ENCODE results near the gene TMEM116.
"Not testable (repeated sequence)": the region's sequence is repeated elsewhere in the genome, so short reads cannot be mapped to it uniquely, and the experiment has no call there.

The TMEM116 gene

DNA sequence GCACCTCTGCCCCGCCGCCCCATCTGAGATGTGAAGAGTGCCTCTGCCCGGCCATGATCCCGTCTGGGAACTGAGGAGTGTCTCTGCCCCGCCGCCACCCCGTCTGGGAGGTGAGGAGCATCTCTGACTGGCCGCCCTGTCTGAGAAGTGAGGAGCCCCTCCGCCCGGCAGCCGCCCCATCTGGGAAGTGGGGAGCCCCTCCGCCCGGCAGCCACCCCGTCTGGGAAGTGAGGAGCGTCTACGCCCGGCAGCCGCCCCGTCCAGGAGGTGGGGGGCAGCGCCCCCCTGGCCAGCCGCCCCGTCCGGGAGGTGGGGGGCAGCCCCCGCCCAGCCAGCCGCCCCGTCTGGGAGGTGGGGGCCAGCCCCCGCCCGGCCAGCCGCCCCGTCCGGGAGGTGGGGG, 55.7 kb downstream of the TMEM116 start:
- not testable (repeated sequence) for H3K9me3 ChIP-seq (ENCODE audit: control insufficient read depth, insufficient read depth, low read length); H3K4me3 ChIP-seq (ENCODE audit: low read length)

DNA sequence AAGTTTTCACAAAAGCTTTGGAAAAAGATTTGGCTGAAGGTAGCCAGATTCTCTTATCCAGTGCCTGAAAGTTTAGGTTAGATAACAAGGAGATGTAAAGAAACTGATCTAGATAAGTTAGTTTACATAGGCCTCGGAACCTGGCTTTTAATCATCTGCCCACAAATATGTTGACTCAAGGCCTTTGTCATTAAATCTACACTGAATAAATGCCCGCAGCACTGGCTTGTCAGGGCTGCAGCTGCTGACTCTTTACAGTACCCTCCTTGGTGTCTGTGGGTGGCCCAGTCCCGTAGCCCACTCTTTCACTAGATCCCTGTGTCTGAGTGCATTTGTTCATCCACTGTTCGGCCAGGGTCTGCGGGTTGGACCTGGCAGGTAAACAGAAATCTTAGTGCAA, 58.0 kb downstream of the TMEM116 start:
- H3K27ac ChIP-seq (ENCODE audit: low read depth, low read length), result no peak overlapping the region
- no peaks in the 10 kb centered on the region for H3K36me3 ChIP-seq (ENCODE audit: control insufficient read depth, low read length)
- TF ChIP-seq, protein P1, sequence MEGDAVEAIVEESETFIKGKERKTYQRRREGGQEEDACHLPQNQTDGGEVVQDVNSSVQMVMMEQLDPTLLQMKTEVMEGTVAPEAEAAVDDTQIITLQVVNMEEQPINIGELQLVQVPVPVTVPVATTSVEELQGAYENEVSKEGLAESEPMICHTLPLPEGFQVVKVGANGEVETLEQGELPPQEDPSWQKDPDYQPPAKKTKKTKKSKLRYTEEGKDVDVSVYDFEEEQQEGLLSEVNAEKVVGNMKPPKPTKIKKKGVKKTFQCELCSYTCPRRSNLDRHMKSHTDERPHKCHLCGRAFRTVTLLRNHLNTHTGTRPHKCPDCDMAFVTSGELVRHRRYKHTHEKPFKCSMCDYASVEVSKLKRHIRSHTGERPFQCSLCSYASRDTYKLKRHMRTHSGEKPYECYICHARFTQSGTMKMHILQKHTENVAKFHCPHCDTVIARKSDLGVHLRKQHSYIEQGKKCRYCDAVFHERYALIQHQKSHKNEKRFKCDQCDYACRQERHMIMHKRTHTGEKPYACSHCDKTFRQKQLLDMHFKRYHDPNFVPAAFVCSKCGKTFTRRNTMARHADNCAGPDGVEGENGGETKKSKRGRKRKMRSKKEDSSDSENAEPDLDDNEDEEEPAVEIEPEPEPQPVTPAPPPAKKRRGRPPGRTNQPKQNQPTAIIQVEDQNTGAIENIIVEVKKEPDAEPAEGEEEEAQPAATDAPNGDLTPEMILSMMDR (IDR thresholded peaks at IDR 0.05; ENCODE audit: low read depth, low read length, poor library complexity, severe bottlenecking), result no peak
- TF ChIP-seq EZH2phosphoT487 (IDR thresholded peaks at IDR 0.05; ENCODE audit: borderline replicate concordance, low read length), result no peak
- no peaks in the 10 kb centered on the region for H3K79me2 ChIP-seq (ENCODE audit: control insufficient read depth, low read length)
- no peak overlapping the region for H3K4me3 ChIP-seq (ENCODE audit: low read length)
- H4K20me1 ChIP-seq (ENCODE audit: control insufficient read depth, insufficient read depth, low read depth, low read length), result no peaks in the 10 kb centered on the region
- no peaks in the 10 kb centered on the region for H3K27me3 ChIP-seq (ENCODE audit: control insufficient read depth, low read length)
- H3K9me3 ChIP-seq (ENCODE audit: control insufficient read depth, insufficient read depth, low read length), result no peaks in the 10 kb centered on the region
- H3F3A ChIP-seq (ENCODE audit: control insufficient read depth, insufficient read depth), result no peaks in the 10 kb centered on the region
- no peak overlapping the region for H3K4me2 ChIP-seq (ENCODE audit: low read length)
- H3K4me1 ChIP-seq (ENCODE audit: control insufficient read depth, low read length), result no peaks in the 10 kb centered on the region
- H3K9me2 ChIP-seq (replicated peaks; ENCODE audit: control insufficient read depth, low read length), result no peaks in the 10 kb centered on the region

More for the DNA sequence above, 55.7 kb downstream of the TMEM116 start:
- not testable (repeated sequence) for H3K4me1 ChIP-seq (ENCODE audit: control insufficient read depth, low read length); H3K9me2 ChIP-seq (replicated peaks; ENCODE audit: control insufficient read depth, low read length); H3K27ac ChIP-seq (ENCODE audit: low read depth, low read length); H4K20me1 ChIP-seq (ENCODE audit: control insufficient read depth, insufficient read depth, low read depth, low read length); H3F3A ChIP-seq (ENCODE audit: control insufficient read depth, insufficient read depth); H3K79me2 ChIP-seq (ENCODE audit: control insufficient read depth, low read length); H3K27me3 ChIP-seq (ENCODE audit: control insufficient read depth, low read length); H3K4me2 ChIP-seq (ENCODE audit: low read length); H3K36me3 ChIP-seq (ENCODE audit: control insufficient read depth, low read length)

DNA sequence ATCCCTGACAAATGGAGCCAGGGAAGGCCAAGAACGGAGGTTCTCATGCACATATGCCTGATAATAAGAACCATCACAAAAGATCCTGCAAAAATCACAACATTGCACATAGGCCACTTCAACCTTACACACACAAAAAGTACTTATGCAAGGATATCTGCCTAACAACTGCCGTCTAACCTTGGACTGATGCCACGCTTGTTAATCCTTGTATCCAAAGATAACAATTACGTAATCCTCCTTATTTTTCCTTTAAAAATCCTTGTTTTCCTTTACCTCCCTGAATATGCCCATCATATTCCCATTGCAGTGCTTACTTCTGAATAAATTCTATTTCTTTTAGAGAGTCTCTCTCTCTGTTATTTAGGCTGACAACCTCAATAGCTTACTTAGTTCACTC, 59.5 kb downstream of the TMEM116 start:
- TF ChIP-seq, protein P1 (IDR thresholded peaks at IDR 0.05; ENCODE audit: low read depth, low read length, poor library complexity, severe bottlenecking), result no peak
- TF ChIP-seq EZH2phosphoT487 (IDR thresholded peaks at IDR 0.05; ENCODE audit: borderline replicate concordance, low read length), result no peak
- Histone ChIP-seq H3K4me2 (ENCODE audit: low read length) (no peak overlapping the region), H3K36me3 (ENCODE audit: control insufficient read depth, low read length) (no peaks in the 10 kb centered on the region), H4K20me1 (ENCODE audit: control insufficient read depth, insufficient read depth, low read depth, low read length) (no peaks in the 10 kb centered on the region), H3K27ac (ENCODE audit: low read depth, low read length) (no peak overlapping the region), H3K4me1 (ENCODE audit: control insufficient read depth, low read length) (no peaks in the 10 kb centered on the region), H3F3A (ENCODE audit: control insufficient read depth, insufficient read depth) (no peaks in the 10 kb centered on the region), H3K79me2 (ENCODE audit: control insufficient read depth, low read length) (no peaks in the 10 kb centered on the region), H3K4me3 (ENCODE audit: low read length) (no peak overlapping the region), H3K9me2 (replicated peaks; ENCODE audit: control insufficient read depth, low read length) (no peaks in the 10 kb centered on the region), H3K9me3 (ENCODE audit: control insufficient read depth, insufficient read depth, low read length) (no peaks in the 10 kb centered on the region), H3K27me3 (ENCODE audit: control insufficient read depth, low read length) (no peaks in the 10 kb centered on the region)

DNA sequence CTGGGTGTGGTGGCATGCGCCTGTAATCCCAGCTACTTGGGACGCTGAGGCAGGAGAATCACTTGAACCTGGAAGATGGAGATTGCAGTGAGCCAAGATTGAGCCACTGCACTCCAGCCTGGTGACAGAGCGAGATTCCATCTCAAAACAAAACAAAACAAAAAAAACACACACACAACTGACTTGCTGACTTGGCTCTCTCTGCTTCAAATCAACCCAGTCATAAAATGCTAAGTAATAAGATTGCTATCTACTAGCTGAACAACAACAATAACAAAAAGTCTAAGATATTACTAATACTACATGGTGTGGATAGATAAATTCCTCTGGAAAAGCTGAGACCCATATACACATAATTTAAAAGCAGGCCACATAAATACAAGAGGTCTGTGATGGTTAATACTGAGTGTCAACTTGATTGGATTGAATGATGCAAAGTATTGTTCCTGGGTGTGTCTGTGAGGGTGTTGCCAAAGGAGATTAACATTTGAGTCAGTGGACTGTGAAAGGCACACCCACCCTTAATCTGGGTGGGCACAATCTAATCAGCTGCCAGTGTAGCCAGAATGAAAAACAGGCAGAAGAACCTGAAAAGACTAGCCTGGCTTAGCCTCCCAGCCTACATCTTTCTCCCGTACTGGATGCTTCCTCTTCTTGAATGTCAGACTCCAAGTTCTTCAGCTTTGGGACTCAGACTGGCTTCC, 60.7 kb downstream of the TMEM116 start:
- H3K4me2 ChIP-seq (ENCODE audit: low read length); H3F3A ChIP-seq (ENCODE audit: control insufficient read depth, insufficient read depth); H3K27ac ChIP-seq (ENCODE audit: low read depth, low read length); H3K36me3 ChIP-seq (ENCODE audit: control insufficient read depth, low read length); H4K20me1 ChIP-seq (ENCODE audit: control insufficient read depth, insufficient read depth, low read depth, low read length); H3K9me2 ChIP-seq (replicated peaks; ENCODE audit: control insufficient read depth, low read length); H3K4me1 ChIP-seq (ENCODE audit: control insufficient read depth, low read length); H3K27me3 ChIP-seq (ENCODE audit: control insufficient read depth, low read length); H3K79me2 ChIP-seq (ENCODE audit: control insufficient read depth, low read length); H3K4me3 ChIP-seq (ENCODE audit: low read length); H3K9me3 ChIP-seq (ENCODE audit: control insufficient read depth, insufficient read depth, low read length): not testable (repeated sequence)

DNA sequence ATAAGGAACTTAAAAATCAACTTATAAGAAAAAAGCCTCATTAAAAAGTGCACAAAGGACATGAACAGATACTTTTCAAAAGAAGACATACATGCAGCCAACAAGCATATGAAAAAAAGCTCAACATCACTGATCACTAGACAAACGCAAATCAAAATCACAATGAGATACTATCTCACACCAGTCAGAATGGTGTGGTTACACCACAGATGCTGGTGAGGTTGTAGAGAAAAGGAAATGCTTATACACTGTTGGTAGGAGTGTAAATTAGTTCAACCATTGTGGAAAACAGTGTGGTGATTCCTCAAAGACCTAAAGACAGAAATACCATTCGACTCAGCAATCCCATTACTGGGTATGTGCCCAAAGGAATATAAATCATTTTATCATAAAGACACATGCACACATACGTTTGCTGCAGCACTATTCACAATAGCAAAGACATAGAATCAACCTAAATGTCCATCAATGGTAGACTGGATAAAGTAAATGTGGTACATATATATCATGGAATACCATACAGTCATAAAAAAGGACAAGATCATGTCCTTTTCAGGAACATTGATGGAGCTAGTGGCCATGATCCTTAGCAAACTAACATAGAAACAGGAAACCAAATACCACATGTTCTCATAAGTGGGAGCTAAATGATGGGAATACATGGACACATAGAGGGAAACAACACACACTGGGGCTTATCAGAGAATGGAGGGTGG, 61.8 kb downstream of the TMEM116 start:
- not testable (repeated sequence) for H3K9me2 ChIP-seq (replicated peaks; ENCODE audit: control insufficient read depth, low read length); H3K9me3 ChIP-seq (ENCODE audit: control insufficient read depth, insufficient read depth, low read length); H3K79me2 ChIP-seq (ENCODE audit: control insufficient read depth, low read length); H3K4me2 ChIP-seq (ENCODE audit: low read length); H3K4me1 ChIP-seq (ENCODE audit: control insufficient read depth, low read length); H3K36me3 ChIP-seq (ENCODE audit: control insufficient read depth, low read length); H3K27ac ChIP-seq (ENCODE audit: low read depth, low read length); H3K27me3 ChIP-seq (ENCODE audit: control insufficient read depth, low read length); H3F3A ChIP-seq (ENCODE audit: control insufficient read depth, insufficient read depth); H3K4me3 ChIP-seq (ENCODE audit: low read length); H4K20me1 ChIP-seq (ENCODE audit: control insufficient read depth, insufficient read depth, low read depth, low read length)

All from DOHH2 (cell line).